Measurements from ENCODE around the gene ASCL2. TPM values are rescaled to one million over a fixed set of nuclear protein-coding genes. Genes with fewer than 3 reads are reported as not detected.

The ASCL2 gene
- total RNA-seq, 4 donors from 2014 or later = not detected

GRCh38 chr11:2277933-2278523 lies 7.6 kb upstream of the ASCL2 start:
- intact Hi-C loops (cut with DNase I; ENCODE audit: low total_unique reads) (no loop called here), in situ Hi-C loops (cut with MboI; ENCODE audit: low sequenced_read_pairs in 4 of 4) (no loop called here)
- TF ChIP-seq POLR2A (IDR thresholded peaks at IDR 0.05) (no peak), CTCF (IDR thresholded peaks at IDR 0.05 in 4 of 5, conservative IDR thresholded peaks at IDR 0.05 in 1 of 5) (no peak)
- DNase-seq = no peak
- Histone ChIP-seq H3K27ac (no peak overlapping the region), H3K36me3 (no peaks in the 10 kb centered on the region), H3K27me3 (peaks cover 0 to 7% (median under 1%) of the 10 kb centered on the region in 3 donors), H3K4me3 (no peak overlapping the region), H3K9me3 (no peaks in the 10 kb centered on the region), H3K4me1 (no peaks in the 10 kb centered on the region)
- ATAC-seq = no peak

GRCh38 chr11:2277008-2277346 lies 6.6 kb upstream of the ASCL2 start:
- no peak for TF ChIP-seq CTCF (IDR thresholded peaks at IDR 0.05 in 4 of 5, conservative IDR thresholded peaks at IDR 0.05 in 1 of 5)
- in situ Hi-C loops (cut with MboI; ENCODE audit: low sequenced_read_pairs in 4 of 4) (no loop called here), intact Hi-C loops (cut with DNase I; ENCODE audit: low total_unique reads) (no loop called here)
- H3K36me3 ChIP-seq = no peaks in the 10 kb centered on the region
- H3K4me3 ChIP-seq = no peak overlapping the region
- no peaks in the 10 kb centered on the region for H3K9me3 ChIP-seq
- ATAC-seq (no peak), DNase-seq (no peak)
- H3K27me3 ChIP-seq = peaks cover 4 to 11% (median 9%) of the 10 kb centered on the region in 3 donors
- H3K27ac ChIP-seq = no peak overlapping the region
- no peaks in the 10 kb centered on the region for H3K4me1 ChIP-seq

GRCh38 chr11:2276280-2277007 lies 6.1 kb upstream of the ASCL2 start:
- no peak for TF ChIP-seq POLR2A (IDR thresholded peaks at IDR 0.05)
- no peak for TF ChIP-seq CTCF (IDR thresholded peaks at IDR 0.05 in 4 of 5, conservative IDR thresholded peaks at IDR 0.05 in 1 of 5)
- H3K27me3 ChIP-seq = peaks cover 9 to 16% (median 15%) of the 10 kb centered on the region in 3 donors
- intact Hi-C loops (cut with DNase I; ENCODE audit: low total_unique reads) = no loop called here
- H3K4me1 ChIP-seq = no peaks in the 10 kb centered on the region
- no peak overlapping the region for H3K4me3 ChIP-seq
- in situ Hi-C loops (cut with MboI; ENCODE audit: low sequenced_read_pairs in 4 of 4) = no loop called here
- DNase-seq (peak in 1 of 2 donors; percentile 6), ATAC-seq (no peak)
- no peaks in the 10 kb centered on the region for H3K9me3 ChIP-seq
- no peak overlapping the region for H3K27ac ChIP-seq
- no peaks in the 10 kb centered on the region for H3K36me3 ChIP-seq

GRCh38 chr11:2275334-2276279 lies 5.2 kb upstream of the ASCL2 start:
- DNase-seq (no peak), ATAC-seq (no peak)
- in situ Hi-C loops (cut with MboI; ENCODE audit: low sequenced_read_pairs in 4 of 4) = no loop called here
- Histone ChIP-seq H3K27ac (no peak overlapping the region), H3K27me3 (peaks cover 16 to 25% (median 23%) of the 10 kb centered on the region in 3 donors), H3K36me3 (no peaks in the 10 kb centered on the region), H3K9me3 (no peaks in the 10 kb centered on the region), H3K4me1 (no peaks in the 10 kb centered on the region), H3K4me3 (no peak overlapping the region)
- intact Hi-C loops (cut with DNase I; ENCODE audit: low total_unique reads) = no loop called here
- TF ChIP-seq POLR2A (IDR thresholded peaks at IDR 0.05) = no peak
- TF ChIP-seq CTCF (IDR thresholded peaks at IDR 0.05 in 4 of 5, conservative IDR thresholded peaks at IDR 0.05 in 1 of 5) = no peak

Data from gastrocnemius medialis (tissue), 4 donors.